Measurements from ENCODE around the gene PTPRK. TPM values are rescaled to one million over a fixed set of nuclear protein-coding genes. Genes with fewer than 3 reads are reported as not detected.

Gene PTPRK
- total and polyA plus RNA-seq, 2 experiments from 2014 or later: 26.9 to 56.4 TPM

DNA sequence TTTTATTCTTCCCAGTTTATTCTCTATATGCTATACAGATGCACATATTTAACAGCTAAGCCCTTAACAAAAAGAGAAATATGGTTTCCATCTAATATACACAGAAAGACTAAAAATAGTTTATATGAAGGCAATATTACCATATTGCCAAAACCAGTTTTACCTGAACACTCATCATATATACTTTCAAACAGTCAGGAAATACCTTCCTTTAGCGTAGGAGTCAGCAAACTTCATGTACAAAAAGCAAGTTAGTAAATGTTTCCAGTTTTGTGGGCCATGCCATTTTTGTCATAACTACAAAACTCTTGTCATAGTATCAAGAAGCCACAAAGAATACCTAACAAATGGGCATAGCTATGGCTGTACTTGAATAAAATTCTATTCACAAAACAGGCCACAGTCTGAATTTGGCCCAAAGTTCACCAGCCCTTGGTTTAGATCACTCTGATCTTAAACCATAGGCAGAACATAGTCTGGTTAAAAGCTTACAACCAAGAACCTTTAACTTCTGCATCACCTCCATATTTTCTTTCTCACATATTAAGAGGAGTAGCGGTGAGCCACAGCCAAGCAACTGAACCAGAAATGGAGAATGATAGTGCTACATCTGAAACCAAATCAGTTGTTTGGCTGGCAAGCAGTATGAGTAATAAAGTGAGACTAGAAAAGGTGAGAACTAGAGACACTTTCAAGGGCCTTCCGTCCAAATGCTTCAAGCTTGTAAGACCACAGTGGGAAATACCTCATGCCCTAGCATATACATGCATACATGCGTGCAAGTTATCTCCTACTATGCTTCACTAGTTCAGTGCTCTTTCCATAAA lies 116.6 kb downstream of the PTPRK start:
- peaks cover 12% of the 10 kb centered on the region for H3K4me1 Mint-ChIP-seq
- no peaks in the 10 kb centered on the region for H3K9me3 Mint-ChIP-seq
- H2AFZ ChIP-seq: no peak overlapping the region
- TF ChIP-seq JUNB (IDR thresholded peaks at IDR 0.05; ENCODE audit: unreplicated experiment): no peak
- TF ChIP-seq, protein P1, sequence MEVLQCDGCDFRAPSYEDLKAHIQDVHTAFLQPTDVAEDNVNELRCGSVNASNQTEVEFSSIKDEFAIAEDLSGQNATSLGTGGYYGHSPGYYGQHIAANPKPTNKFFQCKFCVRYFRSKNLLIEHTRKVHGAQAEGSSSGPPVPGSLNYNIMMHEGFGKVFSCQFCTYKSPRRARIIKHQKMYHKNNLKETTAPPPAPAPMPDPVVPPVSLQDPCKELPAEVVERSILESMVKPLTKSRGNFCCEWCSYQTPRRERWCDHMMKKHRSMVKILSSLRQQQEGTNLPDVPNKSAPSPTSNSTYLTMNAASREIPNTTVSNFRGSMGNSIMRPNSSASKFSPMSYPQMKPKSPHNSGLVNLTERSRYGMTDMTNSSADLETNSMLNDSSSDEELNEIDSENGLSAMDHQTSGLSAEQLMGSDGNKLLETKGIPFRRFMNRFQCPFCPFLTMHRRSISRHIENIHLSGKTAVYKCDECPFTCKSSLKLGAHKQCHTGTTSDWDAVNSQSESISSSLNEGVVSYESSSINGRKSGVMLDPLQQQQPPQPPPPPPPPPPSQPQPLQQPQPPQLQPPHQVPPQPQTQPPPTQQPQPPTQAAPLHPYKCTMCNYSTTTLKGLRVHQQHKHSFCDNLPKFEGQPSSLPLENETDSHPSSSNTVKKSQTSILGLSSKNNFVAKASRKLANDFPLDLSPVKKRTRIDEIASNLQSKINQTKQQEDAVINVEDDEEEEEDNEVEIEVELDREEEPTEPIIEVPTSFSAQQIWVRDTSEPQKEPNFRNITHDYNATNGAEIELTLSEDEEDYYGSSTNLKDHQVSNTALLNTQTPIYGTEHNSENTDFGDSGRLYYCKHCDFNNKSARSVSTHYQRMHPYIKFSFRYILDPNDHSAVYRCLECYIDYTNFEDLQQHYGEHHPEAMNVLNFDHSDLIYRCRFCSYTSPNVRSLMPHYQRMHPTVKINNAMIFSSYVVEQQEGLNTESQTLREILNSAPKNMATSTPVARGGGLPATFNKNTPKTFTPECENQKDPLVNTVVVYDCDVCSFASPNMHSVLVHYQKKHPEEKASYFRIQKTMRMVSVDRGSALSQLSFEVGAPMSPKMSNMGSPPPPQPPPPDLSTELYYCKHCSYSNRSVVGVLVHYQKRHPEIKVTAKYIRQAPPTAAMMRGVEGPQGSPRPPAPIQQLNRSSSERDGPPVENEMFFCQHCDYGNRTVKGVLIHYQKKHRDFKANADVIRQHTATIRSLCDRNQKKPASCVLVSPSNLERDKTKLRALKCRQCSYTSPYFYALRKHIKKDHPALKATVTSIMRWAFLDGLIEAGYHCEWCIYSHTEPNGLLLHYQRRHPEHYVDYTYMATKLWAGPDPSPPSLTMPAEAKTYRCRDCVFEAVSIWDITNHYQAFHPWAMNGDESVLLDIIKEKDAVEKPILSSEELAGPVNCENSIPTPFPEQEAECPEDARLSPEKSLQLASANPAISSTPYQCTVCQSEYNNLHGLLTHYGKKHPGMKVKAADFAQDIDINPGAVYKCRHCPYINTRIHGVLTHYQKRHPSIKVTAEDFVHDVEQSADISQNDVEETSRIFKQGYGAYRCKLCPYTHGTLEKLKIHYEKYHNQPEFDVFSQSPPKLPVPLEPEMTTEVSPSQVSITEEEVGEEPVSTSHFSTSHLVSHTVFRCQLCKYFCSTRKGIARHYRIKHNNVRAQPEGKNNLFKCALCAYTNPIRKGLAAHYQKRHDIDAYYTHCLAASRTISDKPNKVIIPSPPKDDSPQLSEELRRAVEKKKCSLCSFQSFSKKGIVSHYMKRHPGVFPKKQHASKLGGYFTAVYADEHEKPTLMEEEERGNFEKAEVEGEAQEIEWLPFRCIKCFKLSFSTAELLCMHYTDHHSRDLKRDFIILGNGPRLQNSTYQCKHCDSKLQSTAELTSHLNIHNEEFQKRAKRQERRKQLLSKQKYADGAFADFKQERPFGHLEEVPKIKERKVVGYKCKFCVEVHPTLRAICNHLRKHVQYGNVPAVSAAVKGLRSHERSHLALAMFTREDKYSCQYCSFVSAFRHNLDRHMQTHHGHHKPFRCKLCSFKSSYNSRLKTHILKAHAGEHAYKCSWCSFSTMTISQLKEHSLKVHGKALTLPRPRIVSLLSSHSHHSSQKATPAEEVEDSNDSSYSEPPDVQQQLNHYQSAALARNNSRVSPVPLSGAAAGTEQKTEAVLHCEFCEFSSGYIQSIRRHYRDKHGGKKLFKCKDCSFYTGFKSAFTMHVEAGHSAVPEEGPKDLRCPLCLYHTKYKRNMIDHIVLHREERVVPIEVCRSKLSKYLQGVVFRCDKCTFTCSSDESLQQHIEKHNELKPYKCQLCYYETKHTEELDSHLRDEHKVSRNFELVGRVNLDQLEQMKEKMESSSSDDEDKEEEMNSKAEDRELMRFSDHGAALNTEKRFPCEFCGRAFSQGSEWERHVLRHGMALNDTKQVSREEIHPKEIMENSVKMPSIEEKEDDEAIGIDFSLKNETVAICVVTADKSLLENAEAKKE (CRISPR knock-in tag; IDR thresholded peaks at IDR 0.05): no peak
- no peak for TF ChIP-seq ZNF331 (CRISPR knock-in tag; IDR thresholded peaks at IDR 0.05; ENCODE audit: low read depth)
- TF ChIP-seq, protein P2, sequence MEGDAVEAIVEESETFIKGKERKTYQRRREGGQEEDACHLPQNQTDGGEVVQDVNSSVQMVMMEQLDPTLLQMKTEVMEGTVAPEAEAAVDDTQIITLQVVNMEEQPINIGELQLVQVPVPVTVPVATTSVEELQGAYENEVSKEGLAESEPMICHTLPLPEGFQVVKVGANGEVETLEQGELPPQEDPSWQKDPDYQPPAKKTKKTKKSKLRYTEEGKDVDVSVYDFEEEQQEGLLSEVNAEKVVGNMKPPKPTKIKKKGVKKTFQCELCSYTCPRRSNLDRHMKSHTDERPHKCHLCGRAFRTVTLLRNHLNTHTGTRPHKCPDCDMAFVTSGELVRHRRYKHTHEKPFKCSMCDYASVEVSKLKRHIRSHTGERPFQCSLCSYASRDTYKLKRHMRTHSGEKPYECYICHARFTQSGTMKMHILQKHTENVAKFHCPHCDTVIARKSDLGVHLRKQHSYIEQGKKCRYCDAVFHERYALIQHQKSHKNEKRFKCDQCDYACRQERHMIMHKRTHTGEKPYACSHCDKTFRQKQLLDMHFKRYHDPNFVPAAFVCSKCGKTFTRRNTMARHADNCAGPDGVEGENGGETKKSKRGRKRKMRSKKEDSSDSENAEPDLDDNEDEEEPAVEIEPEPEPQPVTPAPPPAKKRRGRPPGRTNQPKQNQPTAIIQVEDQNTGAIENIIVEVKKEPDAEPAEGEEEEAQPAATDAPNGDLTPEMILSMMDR (conservative IDR thresholded peaks at IDR 0.05; ENCODE audit: low read depth in 2 of 2): no peak
- no peak for TF ChIP-seq POLR2AphosphoS5 (IDR thresholded peaks at IDR 0.05; ENCODE audit: low read depth)
- TF ChIP-seq EZH2phosphoT487 (IDR thresholded peaks at IDR 0.05; ENCODE audit: unreplicated experiment): no peak
- TF ChIP-seq, protein P3, sequence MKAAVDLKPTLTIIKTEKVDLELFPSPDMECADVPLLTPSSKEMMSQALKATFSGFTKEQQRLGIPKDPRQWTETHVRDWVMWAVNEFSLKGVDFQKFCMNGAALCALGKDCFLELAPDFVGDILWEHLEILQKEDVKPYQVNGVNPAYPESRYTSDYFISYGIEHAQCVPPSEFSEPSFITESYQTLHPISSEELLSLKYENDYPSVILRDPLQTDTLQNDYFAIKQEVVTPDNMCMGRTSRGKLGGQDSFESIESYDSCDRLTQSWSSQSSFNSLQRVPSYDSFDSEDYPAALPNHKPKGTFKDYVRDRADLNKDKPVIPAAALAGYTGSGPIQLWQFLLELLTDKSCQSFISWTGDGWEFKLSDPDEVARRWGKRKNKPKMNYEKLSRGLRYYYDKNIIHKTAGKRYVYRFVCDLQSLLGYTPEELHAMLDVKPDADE (IDR thresholded peaks at IDR 0.05): no peak
- no peak for TF ChIP-seq EZH2 (IDR thresholded peaks at IDR 0.05; ENCODE audit: low read depth, unreplicated experiment)
- no peak for TF ChIP-seq NANOG (IDR thresholded peaks at IDR 0.05; ENCODE audit: borderline replicate concordance)
- TF ChIP-seq STAT1 (IDR thresholded peaks at IDR 0.05; ENCODE audit: unreplicated experiment): no peak
- no peak for TF ChIP-seq CREB1 (CRISPR knock-in tag; IDR thresholded peaks at IDR 0.05; ENCODE audit: low read depth)
- TF ChIP-seq, protein P4, sequence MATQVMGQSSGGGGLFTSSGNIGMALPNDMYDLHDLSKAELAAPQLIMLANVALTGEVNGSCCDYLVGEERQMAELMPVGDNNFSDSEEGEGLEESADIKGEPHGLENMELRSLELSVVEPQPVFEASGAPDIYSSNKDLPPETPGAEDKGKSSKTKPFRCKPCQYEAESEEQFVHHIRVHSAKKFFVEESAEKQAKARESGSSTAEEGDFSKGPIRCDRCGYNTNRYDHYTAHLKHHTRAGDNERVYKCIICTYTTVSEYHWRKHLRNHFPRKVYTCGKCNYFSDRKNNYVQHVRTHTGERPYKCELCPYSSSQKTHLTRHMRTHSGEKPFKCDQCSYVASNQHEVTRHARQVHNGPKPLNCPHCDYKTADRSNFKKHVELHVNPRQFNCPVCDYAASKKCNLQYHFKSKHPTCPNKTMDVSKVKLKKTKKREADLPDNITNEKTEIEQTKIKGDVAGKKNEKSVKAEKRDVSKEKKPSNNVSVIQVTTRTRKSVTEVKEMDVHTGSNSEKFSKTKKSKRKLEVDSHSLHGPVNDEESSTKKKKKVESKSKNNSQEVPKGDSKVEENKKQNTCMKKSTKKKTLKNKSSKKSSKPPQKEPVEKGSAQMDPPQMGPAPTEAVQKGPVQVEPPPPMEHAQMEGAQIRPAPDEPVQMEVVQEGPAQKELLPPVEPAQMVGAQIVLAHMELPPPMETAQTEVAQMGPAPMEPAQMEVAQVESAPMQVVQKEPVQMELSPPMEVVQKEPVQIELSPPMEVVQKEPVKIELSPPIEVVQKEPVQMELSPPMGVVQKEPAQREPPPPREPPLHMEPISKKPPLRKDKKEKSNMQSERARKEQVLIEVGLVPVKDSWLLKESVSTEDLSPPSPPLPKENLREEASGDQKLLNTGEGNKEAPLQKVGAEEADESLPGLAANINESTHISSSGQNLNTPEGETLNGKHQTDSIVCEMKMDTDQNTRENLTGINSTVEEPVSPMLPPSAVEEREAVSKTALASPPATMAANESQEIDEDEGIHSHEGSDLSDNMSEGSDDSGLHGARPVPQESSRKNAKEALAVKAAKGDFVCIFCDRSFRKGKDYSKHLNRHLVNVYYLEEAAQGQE (IDR thresholded peaks at IDR 0.05; ENCODE audit: unreplicated experiment): no peak
- no peak for TF ChIP-seq ZNF114 (CRISPR knock-in tag; IDR thresholded peaks at IDR 0.05)
- H3K4me3 ChIP-seq: no peak overlapping the region
- H3F3A ChIP-seq (replicated peaks; ENCODE audit: low read depth): no peaks in the 10 kb centered on the region
- DNase-seq (ENCODE audit: low spot score) (no peak), ATAC-seq (no peak)
- no peaks in the 10 kb centered on the region for H3K9me2 ChIP-seq (ENCODE audit: insufficient read depth)
- no peaks in the 10 kb centered on the region for H3K27me3 ChIP-seq (ENCODE audit: insufficient read depth)
- H3K4me2 ChIP-seq: no peak overlapping the region
- H3K4me1 ChIP-seq (ENCODE audit: insufficient read depth): 0 out of 2 replicates have a peak, but pooled peaks cover 7% of the 10 kb centered on the region
- H3K27ac ChIP-seq (ENCODE audit: low read depth): no peak overlapping the region
- H3K27me3 Mint-ChIP-seq (ENCODE audit: insufficient read depth, low read depth, poor library complexity): no peaks in the 10 kb centered on the region
- no peaks in the 10 kb centered on the region for H3K36me3 ChIP-seq (ENCODE audit: insufficient read depth)
- H3K4me3 Mint-ChIP-seq: no peak overlapping the region
- H4K20me1 ChIP-seq (replicated peaks; ENCODE audit: insufficient read depth): no peaks in the 10 kb centered on the region
- no peak overlapping the region for H3K27ac Mint-ChIP-seq
- peaks cover 60% of the 10 kb centered on the region for H3K79me2 ChIP-seq (replicated peaks; ENCODE audit: insufficient read depth)
- H3K36me3 Mint-ChIP-seq (ENCODE audit: low read depth): no peaks in the 10 kb centered on the region
